ENCODE results near the gene CRYL1.

The CRYL1 gene

DNA sequence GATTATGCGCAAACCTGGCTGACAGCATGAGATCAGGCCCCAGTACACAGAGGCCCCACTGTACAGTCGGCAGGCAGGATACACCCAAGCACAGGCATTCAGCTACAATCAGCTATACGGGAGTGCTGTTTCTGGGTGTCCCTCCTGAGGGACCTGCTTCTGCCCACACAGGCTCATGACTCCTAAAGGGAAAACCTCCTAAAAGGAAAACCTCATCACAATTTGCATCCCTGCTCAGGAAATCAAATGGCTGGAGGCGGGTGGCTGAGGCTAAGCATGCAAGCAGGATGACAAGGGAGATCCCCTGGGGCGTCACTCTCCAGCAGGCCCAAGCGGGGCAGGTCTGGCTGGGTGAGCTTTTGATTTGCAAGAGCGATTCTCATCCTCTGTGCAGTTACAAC lies 99.8 kb downstream of the CRYL1 start:
- TF ChIP-seq GFI1B (tag by site-specific recombination; IDR thresholded peaks at IDR 0.05), result no peak
- no peak for TF ChIP-seq ZNF121 (tag by site-specific recombination; IDR thresholded peaks at IDR 0.05)
- POLR2A ChIA-PET, result no interaction called here
- H3K36me3 ChIP-seq (ENCODE audit: control insufficient read depth in 2 of 2, insufficient read depth in 1 of 2, low read length in 2 of 2), result no peaks in the 10 kb centered on the region
- no peaks in the 10 kb centered on the region for H3K4me1 ChIP-seq (ENCODE audit: control insufficient read depth, insufficient read depth, low read length)
- CTCF ChIA-PET, result interaction anchor here (0.5 to 0.6 kb wide), 2 partner anchors 203 to 402 kb away, joined by 3 to 4 read pairs; no protein-coding TSS in a partner anchor
- no peak overlapping the region for H3K4me3 ChIP-seq (ENCODE audit: low read depth, low read length)
- H3K27ac ChIP-seq (ENCODE audit: extremely low read depth, low read depth, low read length), result no peak overlapping the region
- H3K9me3 ChIP-seq (ENCODE audit: control insufficient read depth, insufficient read depth, low read depth, low read length), result no peaks in the 10 kb centered on the region

DNA sequence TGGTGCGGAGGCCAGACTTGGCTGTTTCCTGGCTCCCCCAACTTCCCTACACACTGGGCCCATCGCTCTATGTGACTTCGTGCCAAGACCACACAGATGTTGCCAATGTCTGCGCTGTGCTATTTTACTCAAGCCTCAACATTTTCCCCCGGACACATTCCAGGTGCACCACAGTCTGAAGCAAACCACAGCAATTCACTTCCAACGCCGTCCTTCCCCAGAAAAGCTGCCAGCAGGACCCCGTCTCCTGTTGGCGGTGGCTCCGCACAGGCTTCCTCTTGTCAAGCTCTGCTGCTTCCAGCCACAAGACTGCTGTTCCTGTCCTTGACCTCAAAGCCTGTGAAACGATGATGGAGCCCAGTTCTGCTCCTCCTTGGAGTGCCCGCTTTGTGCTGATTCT lies 100.7 kb downstream of the CRYL1 start:
- Histone ChIP-seq H3K27ac (ENCODE audit: extremely low read depth, low read depth, low read length) (no peak overlapping the region), H3K4me3 (ENCODE audit: low read depth, low read length) (no peak overlapping the region), H3K9me3 (ENCODE audit: control insufficient read depth, insufficient read depth, low read depth, low read length) (no peaks in the 10 kb centered on the region), H3K4me1 (ENCODE audit: control insufficient read depth, insufficient read depth, low read length) (no peaks in the 10 kb centered on the region), H3K36me3 (ENCODE audit: control insufficient read depth in 2 of 2, insufficient read depth in 1 of 2, low read length in 2 of 2) (no peaks in the 10 kb centered on the region)
- CTCF ChIA-PET, result no interaction called here
- no peak for TF ChIP-seq ZNF302 (tag by site-specific recombination; IDR thresholded peaks at IDR 0.05; ENCODE audit: low read depth)
- no peak for TF ChIP-seq ZNF266 (tag by site-specific recombination; IDR thresholded peaks at IDR 0.05; ENCODE audit: low read depth)
- no peak for TF ChIP-seq ZNF585B (tag by site-specific recombination; IDR thresholded peaks at IDR 0.05)
- TF ChIP-seq ZNF768 (tag by site-specific recombination; IDR thresholded peaks at IDR 0.05), result no peak
- no peak for TF ChIP-seq ZNF571 (tag by site-specific recombination; IDR thresholded peaks at IDR 0.05)
- no peak for TF ChIP-seq ZBTB20 (tag by site-specific recombination; IDR thresholded peaks at IDR 0.05)
- no peak for TF ChIP-seq RBAK (tag by site-specific recombination; IDR thresholded peaks at IDR 0.05)
- TF ChIP-seq, protein P1, sequence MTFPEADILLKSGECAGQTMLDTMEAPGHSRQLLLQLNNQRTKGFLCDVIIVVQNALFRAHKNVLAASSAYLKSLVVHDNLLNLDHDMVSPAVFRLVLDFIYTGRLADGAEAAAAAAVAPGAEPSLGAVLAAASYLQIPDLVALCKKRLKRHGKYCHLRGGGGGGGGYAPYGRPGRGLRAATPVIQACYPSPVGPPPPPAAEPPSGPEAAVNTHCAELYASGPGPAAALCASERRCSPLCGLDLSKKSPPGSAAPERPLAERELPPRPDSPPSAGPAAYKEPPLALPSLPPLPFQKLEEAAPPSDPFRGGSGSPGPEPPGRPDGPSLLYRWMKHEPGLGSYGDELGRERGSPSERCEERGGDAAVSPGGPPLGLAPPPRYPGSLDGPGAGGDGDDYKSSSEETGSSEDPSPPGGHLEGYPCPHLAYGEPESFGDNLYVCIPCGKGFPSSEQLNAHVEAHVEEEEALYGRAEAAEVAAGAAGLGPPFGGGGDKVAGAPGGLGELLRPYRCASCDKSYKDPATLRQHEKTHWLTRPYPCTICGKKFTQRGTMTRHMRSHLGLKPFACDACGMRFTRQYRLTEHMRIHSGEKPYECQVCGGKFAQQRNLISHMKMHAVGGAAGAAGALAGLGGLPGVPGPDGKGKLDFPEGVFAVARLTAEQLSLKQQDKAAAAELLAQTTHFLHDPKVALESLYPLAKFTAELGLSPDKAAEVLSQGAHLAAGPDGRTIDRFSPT (tag by site-specific recombination; IDR thresholded peaks at IDR 0.05), result no peak
- no peak for TF ChIP-seq AEBP2 (tag by site-specific recombination; IDR thresholded peaks at IDR 0.05; ENCODE audit: borderline replicate concordance)
- TF ChIP-seq ZNF362 (tag by site-specific recombination; IDR thresholded peaks at IDR 0.05), result no peak
- TF ChIP-seq ZNF280D (tag by site-specific recombination; IDR thresholded peaks at IDR 0.05), result no peak
- no peak for TF ChIP-seq ZNF488 (tag by site-specific recombination; IDR thresholded peaks at IDR 0.05)
- no peak for TF ChIP-seq WT1 (tag by site-specific recombination; IDR thresholded peaks at IDR 0.05)
- TF ChIP-seq ZNF341 (tag by site-specific recombination; IDR thresholded peaks at IDR 0.05; ENCODE audit: low read depth), result no peak
- TF ChIP-seq KLF8 (tag by site-specific recombination; IDR thresholded peaks at IDR 0.05), result no peak
- POLR2A ChIA-PET, result no interaction called here
